ENCODE results near the gene TSNAX.

- no peak for TF ChIP-seq CTCF (IDR thresholded peaks at IDR 0.05)
- no peak for TF ChIP-seq E2F1 (CRISPR knock-in tag; IDR thresholded peaks at IDR 0.05)
- no peak for TF ChIP-seq MAX (CRISPR knock-in tag; IDR thresholded peaks at IDR 0.05)
Measured at GRCh38 chr1:231519166-231519565, 9.3 kb upstream of the TSNAX start.

All from WTC11 (cell line).